ENCODE data around the gene NFKBIE.

Gene NFKBIE

DNA sequence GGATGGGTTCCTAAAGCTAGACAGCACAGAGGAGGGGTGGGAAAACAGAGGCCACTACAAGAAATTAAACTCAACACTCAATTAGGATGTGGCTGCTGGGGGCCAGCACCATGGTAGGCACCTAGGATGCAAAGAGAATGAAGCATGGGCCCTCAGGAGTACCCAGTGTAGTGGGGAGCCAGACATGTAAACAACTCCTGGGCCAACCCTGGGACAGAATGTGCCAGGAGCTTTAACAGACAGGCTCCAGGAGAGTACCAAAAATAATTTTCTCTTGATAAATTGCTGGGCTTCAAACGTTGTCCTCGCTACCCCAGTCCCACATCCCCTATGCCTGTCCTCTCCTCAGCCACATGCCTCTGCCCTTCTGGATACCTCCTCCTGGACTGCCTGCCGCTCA lies 6.6 kb upstream of the NFKBIE start:
- Histone ChIP-seq H3K4me1 (ENCODE audit: low read length) (peaks cover 37% of the 10 kb centered on the region), H2AFZ (ENCODE audit: low read depth, low read length) (no peak overlapping the region), H3K9ac (ENCODE audit: low read length) (no peak overlapping the region), H3K4me3 (ENCODE audit: low read length) (no peak overlapping the region), H3K27me3 (ENCODE audit: low read depth, low read length) (peaks cover 7% of the 10 kb centered on the region), H3K36me3 (replicated peaks; ENCODE audit: low read depth, low read length) (no peaks in the 10 kb centered on the region), H3K9me3 (ENCODE audit: insufficient read depth, low read length) (no peaks in the 10 kb centered on the region), H4K20me1 (ENCODE audit: insufficient read depth, low read length) (no peaks in the 10 kb centered on the region), H3K79me2 (ENCODE audit: low read length) (no peaks in the 10 kb centered on the region), H3K27ac (ENCODE audit: low read length) (no peak overlapping the region), H3K4me2 (ENCODE audit: low read length) (no peak overlapping the region)
- no peak for TF ChIP-seq EZH2phosphoT487 (IDR thresholded peaks at IDR 0.05; ENCODE audit: low read depth)
- TF ChIP-seq, protein P1, sequence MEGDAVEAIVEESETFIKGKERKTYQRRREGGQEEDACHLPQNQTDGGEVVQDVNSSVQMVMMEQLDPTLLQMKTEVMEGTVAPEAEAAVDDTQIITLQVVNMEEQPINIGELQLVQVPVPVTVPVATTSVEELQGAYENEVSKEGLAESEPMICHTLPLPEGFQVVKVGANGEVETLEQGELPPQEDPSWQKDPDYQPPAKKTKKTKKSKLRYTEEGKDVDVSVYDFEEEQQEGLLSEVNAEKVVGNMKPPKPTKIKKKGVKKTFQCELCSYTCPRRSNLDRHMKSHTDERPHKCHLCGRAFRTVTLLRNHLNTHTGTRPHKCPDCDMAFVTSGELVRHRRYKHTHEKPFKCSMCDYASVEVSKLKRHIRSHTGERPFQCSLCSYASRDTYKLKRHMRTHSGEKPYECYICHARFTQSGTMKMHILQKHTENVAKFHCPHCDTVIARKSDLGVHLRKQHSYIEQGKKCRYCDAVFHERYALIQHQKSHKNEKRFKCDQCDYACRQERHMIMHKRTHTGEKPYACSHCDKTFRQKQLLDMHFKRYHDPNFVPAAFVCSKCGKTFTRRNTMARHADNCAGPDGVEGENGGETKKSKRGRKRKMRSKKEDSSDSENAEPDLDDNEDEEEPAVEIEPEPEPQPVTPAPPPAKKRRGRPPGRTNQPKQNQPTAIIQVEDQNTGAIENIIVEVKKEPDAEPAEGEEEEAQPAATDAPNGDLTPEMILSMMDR (IDR thresholded peaks at IDR 0.05; ENCODE audit: low read depth, low read length), result no peak

DNA sequence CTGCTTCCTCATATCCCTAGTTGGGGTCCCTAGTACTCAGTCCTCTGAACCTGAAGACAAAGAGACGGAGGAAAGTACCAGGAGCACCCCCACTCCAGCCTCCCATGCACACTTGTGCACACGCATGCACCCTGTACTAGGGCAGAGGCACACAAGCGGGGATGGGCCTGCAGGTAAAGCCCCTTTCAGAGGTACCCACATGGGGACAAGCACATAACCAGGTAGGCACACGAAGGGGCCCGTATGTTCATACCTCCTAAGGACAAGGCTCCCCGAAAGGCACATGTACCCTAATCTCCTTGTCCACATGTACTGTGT lies 6.0 kb upstream of the NFKBIE start:
- Histone ChIP-seq H3K79me2 (ENCODE audit: low read length) (no peaks in the 10 kb centered on the region), H3K9ac (ENCODE audit: low read length) (no peak overlapping the region), H3K36me3 (replicated peaks; ENCODE audit: low read depth, low read length) (no peaks in the 10 kb centered on the region), H2AFZ (ENCODE audit: low read depth, low read length) (no peak overlapping the region), H3K27ac (ENCODE audit: low read length) (no peak overlapping the region), H3K4me2 (ENCODE audit: low read length) (peak overlapping the region; percentile 62), H3K4me3 (ENCODE audit: low read length) (peak overlapping the region; percentile 72), H3K9me3 (ENCODE audit: insufficient read depth, low read length) (no peaks in the 10 kb centered on the region), H3K27me3 (ENCODE audit: low read depth, low read length) (peaks cover 7% of the 10 kb centered on the region), H3K4me1 (ENCODE audit: low read length) (peaks cover 42% of the 10 kb centered on the region), H4K20me1 (ENCODE audit: insufficient read depth, low read length) (no peaks in the 10 kb centered on the region)
- TF ChIP-seq, protein P1 (IDR thresholded peaks at IDR 0.05; ENCODE audit: low read depth, low read length), result no peak

DNA sequence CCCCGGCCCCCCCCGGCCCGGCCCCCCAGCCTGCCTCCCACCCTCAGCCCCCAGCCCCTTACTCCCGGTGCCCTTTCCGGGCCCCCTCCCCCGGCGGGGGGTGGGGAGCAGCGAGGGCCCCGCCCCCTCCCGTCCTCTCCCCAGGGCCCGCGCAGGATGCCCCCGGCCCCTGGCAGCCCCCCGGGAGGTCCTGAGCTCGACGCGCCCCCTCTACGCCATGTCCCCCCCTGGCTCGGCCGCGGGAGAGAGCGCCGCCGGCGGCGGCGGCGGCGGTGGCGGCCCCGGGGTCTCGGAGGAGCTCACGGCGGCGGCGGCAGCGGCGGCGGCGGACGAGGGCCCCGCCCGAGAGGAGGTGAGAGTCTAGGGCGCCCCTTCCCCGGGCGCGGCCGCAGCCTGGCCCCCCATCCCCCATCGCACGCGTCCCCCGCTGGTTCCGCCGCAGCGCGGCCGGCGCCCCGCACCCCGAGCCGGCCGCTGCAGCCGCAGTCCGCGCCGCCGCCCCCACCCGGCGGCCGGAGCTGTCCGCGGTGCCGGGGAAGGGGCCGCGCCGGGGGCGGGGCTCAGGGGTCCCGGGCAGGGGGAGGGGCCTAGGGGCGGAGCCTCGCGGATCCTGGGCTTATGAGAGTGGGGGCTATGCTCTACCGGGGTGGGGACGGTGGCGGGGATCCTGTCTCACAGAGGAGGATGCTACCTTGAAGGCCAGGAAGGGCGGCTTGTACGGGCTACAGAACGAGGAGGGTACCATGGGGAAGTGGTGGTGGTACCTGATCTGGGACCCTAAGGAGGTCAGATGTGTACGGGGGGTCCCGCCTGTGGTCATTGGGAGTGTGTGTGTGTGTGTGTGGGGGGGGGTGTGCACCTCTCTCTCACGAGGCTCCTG lies 5.4 kb upstream of the NFKBIE start:
- Histone ChIP-seq H3K9ac (ENCODE audit: low read length) (no peak overlapping the region), H3K36me3 (replicated peaks; ENCODE audit: low read depth, low read length) (no peaks in the 10 kb centered on the region), H3K4me3 (ENCODE audit: low read length) (peak overlapping the region; percentile 72), H3K27ac (ENCODE audit: low read length) (no peak overlapping the region), H2AFZ (ENCODE audit: low read depth, low read length) (no peak overlapping the region), H3K4me1 (ENCODE audit: low read length) (peaks cover 48% of the 10 kb centered on the region), H3K27me3 (ENCODE audit: low read depth, low read length) (peaks cover 7% of the 10 kb centered on the region), H3K79me2 (ENCODE audit: low read length) (no peaks in the 10 kb centered on the region), H3K4me2 (ENCODE audit: low read length) (peak overlapping the region; percentile 62), H4K20me1 (ENCODE audit: insufficient read depth, low read length) (no peaks in the 10 kb centered on the region), H3K9me3 (ENCODE audit: insufficient read depth, low read length) (no peaks in the 10 kb centered on the region)
- no peak for TF ChIP-seq EZH2phosphoT487 (IDR thresholded peaks at IDR 0.05; ENCODE audit: low read depth)
- TF ChIP-seq, protein P1 (IDR thresholded peaks at IDR 0.05; ENCODE audit: low read depth, low read length), result no peak

DNA sequence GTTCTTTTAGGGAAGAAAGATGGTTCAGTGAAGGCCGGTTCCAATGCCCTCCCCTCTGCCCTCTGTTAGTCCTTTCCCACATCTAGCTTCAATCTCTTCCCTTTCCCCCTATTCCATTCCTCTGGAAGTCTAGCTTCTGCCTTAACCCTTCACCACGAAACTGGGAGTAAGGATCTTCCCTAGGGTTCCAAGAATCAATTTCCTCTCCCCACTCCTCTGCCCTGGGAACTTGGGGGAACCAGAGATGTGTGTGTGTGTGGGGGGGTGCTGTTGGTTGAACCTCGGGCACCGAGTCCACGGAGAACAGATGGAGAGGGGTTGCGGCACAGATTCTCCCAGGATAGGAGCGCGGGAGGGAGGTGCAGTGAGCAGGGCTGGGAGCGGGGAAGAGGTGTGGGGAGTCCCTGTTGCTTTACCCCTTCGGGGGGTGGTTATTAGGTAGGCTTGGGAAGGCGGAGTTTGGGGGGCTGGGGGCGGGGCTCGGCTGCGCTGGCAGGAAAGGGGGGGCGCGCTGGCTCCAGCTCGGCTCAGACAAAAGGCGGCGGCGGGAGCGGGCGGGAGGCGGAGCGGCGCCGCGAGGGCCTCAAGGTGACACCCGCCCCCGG lies 4.7 kb upstream of the NFKBIE start, which contains the start of gene TMEM151B:
TMEM151B (plus strand) TSS at position 530 of the 605 bp plus-strand sequence. CDS start 293 bp downstream, outside the sequence.
- no peak within 1 kb of the TSS for H2AFZ ChIP-seq (ENCODE audit: low read depth, low read length)
- no peaks in the 10 kb centered on the region for H4K20me1 ChIP-seq (ENCODE audit: insufficient read depth, low read length)
- no peaks in the 10 kb centered on the region for H3K9me3 ChIP-seq (ENCODE audit: insufficient read depth, low read length)
- peaks cover 4% of the 10 kb centered on the region for H3K79me2 ChIP-seq (ENCODE audit: low read length)
- H3K4me2 ChIP-seq (ENCODE audit: low read length), result peak within 1 kb of the TSS; percentile 70
- TF ChIP-seq EZH2phosphoT487 (IDR thresholded peaks at IDR 0.05; ENCODE audit: low read depth), result no peak
- TF ChIP-seq, protein P1 (IDR thresholded peaks at IDR 0.05; ENCODE audit: low read depth, low read length), result no peak
- H3K9ac ChIP-seq (ENCODE audit: low read length), result 0 out of 2 replicates have a peak within 1 kb of the TSS, but pooled peaks have one; percentile 8
- peaks cover 1% of the 10 kb centered on the region for H3K36me3 ChIP-seq (replicated peaks; ENCODE audit: low read depth, low read length)
- H3K27me3 ChIP-seq (ENCODE audit: low read depth, low read length), result peaks cover 7% of the 10 kb centered on the region
- peak within 1 kb of the TSS; percentile 72 for H3K4me3 ChIP-seq (ENCODE audit: low read length)
- H3K4me1 ChIP-seq (ENCODE audit: low read length), result peaks cover 50% of the 10 kb centered on the region
- no peak within 1 kb of the TSS for H3K27ac ChIP-seq (ENCODE audit: low read length)
